GM04503 (cell line): ENCODE measurements around the gene DOCK10.
"Not testable (repeated sequence)": the region's sequence is repeated elsewhere in the genome, so short reads cannot be mapped to it uniquely, and the experiment has no call there.

Source experiments
- DNase-seq: peaks from one replicate; pipeline ENCODE4 v3.0.0-alpha.2; 2012; ENCODE audit warnings: low read depth

Gene DOCK10

DNA sequence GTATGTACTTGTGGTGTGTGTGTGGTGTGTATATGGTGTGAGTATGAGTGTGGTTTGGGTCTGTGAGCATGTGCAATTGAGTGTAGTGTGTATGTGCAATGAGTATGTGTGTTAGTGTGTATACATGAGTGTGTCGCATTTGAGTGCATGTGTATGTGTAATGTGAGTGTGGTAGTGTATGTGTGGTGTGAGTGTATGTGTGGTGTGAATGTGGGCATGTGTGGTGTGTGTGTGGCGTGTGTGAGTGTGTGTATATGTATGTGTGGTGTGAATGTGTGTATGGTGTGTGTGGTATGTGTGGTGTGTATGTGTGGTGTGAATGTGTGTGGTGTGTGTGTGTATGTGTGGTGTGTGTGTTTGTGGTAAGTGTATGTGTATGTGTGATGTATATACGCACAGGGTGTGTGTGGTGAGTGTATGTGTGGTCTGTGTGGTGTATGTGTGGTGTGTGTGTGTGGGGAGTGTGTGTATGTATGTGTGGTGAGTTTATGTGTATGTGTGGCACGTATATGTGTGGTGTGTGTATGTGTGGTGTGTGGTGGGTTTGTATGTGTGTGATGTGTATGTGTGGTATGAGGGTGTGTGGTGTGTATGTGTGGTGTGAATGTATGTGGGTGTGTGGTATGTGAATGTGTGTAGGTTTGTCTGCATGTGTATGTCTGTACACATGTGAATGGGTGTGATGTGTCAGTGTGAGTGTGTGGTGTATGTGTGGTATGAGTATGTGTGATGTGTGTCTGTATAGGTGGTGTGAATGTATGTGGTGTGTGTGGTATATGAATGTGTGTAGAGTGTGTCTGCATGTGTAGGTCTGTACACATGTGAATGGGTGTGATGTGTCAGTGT is 123.4 kb downstream of the DOCK10 start:
- no peak for DNase-seq

DNA sequence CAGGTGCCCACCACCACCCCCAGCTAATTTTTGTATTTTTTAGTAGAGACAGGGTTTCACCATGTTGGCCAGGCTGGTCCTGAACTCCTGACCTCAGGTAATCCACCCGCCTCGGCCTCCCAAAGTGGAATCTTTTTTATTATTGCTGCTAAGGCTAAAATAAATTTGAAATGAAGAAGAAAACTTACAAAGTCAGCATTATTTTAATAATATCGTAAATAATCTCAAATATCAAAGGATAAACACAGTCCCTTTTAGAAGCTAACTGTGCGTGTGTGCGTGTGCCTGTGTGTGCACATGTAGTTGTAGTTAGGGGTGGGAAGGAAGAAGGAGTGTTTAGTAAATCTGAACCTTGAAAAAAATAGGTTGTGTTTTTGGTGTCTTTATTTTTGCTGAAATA is 125.0 kb downstream of the DOCK10 start:
- not testable (repeated sequence) for DNase-seq

DNA sequence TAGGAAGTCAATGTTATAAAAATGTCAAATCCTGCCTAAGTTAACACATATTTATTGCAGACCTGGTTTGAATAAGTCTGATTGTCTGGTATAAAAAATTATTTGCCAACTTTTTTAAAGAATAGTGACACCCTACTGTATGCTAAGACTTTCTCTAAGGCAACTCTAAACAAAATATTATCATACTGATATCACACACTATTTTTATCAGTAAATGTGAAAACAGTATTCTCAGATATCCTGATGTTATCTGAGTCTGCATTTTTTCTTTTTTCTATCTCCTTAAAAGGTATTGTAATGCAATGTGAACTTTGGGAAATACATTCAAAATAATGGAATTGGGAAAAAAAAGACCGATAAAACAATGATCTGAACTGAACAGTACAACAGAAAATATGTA is 127.1 kb downstream of the DOCK10 start:
- DNase-seq, result no peak

DNA sequence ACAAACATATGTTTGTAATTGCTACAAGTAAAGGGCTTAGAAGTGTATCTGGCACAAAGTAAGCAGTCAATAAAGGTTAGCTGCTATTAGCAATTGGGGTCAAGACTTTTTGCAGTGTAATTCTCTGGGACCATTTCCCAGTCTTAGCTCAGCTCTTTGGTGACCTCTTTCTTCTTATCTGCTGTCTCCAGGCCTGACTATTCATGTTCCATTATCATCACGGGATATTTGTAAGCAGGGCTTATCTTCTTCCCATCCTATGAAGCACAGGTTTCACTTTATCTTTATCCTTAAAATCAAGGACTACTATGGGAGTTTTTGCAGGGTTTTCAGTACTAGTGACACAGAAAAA is 131.7 kb downstream of the DOCK10 start:
- DNase-seq, result no peak

DNA sequence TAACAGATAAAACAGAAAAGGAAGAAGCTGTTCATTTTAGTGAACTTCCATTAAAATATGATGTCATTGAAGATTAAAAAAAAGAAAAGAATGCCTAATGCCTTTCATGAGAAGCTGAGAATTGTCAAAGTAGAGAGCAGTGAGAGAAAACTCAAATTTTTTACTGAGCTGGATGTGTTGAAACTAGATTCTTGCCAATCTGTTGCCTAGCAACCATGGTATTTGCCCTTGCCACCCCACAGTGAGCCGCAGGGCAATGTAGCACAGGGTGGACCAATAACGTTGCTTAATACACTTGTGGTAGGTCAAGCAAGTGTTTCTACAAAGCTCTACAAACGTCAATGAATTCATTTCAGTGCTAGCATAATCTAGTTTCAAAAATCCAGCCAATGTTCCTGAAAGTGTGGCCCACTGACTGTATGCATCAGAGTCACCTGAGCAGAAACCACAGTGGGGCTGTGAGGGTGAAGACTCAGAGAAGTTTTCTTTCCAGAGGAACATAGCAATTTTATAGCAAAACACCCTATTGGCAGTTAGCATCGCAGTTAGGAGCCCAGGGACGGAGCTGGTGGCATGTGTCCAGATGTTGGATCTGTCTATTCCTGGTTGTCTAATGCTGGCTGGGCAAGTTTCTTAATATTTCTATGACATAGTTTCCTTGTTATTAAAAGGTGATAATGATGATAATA is 132.2 kb downstream of the DOCK10 start:
- DNase-seq, result peak; percentile 70

DNA sequence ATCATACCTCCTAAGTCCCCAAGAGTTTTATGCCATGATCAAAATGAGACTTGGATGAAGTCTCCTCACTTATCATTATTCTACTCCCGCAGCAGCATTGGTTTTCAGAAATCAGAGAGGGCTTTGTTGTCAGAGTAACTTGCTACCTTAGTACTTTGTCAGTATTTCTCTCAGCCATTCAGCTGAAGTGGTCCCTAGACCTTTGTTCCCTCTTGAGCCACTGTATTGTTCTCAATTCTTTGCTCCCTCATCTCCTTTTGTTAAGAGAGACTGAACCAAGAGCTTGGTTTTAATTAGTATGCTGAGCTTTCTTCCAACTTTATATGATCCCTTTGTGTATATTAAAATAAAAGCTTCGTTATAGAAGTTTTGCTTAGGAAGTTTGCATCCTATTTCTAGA is 133.4 kb downstream of the DOCK10 start:
- DNase-seq, result no peak

DNA sequence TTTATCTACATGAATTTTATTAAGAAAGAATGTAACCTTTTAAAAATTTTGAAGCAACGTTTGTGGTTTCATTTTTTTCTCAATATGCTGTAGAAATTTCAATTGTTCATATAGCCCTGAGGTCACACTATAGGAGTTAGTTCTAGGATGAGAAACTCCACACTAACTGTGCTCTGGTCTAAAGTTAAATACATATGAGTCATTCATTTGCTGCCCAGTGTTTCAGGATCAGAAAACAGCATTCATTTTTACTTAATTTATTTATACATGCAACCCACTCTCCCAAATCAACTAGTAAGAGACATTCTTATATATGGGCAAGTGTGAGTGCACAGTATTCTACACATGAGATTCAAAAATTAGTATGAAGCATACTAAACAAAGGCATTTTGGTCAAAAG is 137.9 kb downstream of the DOCK10 start:
- DNase-seq, result no peak

DNA sequence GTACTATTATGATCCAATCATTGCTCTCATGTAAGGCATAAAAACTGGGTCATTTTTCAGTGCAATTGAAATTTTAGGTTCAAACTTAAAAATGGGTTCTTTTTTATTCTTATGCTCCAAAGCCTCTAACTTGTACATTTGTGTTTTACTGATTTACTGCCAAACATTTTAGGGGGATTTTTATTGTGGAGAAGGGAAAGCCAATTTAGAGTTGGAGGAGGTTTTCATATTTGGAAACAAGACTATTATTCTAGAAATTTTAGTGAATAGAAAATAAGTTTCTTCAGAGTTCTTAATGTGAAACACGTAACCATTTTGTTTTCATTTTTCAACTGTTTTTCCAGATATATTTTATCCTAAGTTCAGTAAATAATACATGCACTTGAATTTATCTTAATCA is 138.6 kb downstream of the DOCK10 start:
- DNase-seq, result no peak

DNA sequence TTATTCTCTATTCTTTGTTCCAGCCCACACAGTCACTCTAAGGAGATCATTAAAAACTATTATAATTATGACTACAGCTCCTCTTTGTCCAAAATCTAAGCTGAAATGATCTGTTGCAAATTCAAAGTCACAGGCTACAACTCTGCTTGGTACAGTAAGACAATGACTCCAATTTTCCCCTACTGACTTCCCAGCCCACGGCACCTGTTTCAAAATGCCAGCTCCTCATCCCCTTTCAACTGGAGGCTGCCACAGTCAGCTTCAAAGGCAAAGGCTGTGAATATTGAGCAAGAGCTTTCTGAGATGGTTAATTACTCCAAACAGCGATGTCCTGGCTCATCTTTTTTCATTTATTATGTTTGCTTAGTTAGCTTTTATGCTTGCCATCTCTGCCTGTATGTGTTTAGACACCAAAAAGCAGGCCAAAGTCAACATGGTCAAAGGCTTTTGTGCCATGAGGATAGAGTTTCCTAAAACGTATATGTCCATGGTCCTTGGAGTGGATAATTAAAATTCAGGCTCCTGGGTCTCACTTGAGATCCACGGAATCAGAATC is 141.1 kb downstream of the DOCK10 start:
- no peak for DNase-seq

DNA sequence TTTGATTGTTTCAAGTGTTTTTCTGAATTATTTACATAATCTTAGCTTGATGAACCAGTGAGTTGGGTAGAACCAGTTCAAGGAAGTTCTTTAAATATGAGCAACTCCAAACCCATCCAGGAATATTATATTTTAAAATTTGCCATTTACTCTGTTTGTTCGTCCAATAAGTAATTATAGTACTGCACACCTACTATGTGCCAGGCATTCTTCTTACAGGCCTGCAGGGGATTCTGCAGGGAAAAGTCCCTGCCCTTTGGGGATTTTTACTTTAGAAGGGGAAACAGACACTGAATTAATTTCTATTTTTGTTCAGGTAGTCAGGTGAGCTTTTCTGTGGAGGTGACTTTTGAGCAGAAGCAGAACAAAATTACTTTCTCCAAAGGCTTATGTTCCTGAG is 146.9 kb downstream of the DOCK10 start:
- DNase-seq, result no peak

DNA sequence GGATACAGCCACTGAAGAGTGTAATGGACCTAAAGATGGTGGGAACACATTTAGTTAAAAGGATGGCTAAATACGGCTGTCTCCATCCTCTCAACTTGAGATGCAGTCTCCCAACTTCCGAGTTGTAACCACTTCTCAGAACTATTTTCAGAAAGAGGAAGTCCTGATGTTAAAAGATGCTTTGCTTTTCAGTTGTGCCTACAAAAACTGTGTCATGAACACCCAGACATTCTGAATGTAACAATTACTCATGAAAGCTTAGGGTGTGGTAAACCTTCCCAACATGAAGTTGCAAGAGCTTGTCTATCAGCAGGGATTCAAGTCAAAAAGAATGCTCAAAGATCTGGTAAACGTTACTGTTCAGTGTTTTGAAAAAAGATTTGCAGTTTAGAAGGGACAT is 147.9 kb downstream of the DOCK10 start:
- no peak for DNase-seq

DNA sequence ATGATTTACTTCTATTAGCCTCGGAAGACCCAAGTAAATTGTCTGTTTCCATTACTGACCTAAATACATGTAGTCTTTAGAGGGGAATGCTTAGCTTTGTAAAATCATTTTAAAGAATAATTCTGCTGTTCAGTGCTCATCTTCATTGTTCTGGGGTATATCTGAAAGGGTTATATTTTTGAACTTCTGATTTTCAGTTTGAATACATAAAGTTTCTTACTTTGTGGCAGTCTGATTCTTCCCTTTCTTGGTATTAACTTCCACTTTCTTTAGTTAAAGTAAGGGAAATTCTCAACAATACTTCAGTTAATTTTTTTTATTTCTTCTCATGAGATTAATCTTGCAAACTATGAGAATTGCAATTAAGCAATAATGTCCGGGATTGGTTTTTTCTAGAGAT is 148.4 kb downstream of the DOCK10 start:
- DNase-seq, result no peak

DNA sequence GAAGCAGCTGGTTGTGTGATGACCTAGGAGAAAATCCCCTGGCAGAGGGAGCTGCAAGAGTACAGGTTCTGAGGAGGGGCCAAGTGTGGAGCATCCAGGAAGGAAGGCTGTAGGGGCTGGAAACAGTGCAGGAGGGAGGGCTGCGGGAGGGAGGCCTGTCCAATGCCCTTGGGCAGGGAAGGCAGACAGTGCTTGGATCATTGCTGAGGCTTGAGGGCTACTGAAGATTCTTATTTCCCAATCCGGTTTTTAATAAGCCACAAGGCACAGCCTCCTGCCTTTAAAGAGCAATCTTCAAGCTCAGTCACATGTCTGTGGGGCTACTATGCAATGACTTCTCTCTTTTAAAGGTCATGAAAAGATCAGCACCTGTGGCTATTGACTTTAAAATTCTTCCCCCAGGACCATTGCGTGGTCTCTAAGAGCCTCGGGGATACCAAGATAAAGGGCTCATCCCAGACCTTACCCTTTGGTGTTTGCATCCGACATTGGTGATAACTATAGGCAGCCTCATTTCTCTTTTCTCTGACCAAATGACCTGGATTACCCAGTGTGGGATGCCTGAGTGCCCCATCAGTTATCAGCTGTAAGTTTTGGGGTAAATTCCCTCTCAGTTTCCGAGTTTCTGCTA is 149.6 kb downstream of the DOCK10 start:
- DNase-seq, result no peak

DNA sequence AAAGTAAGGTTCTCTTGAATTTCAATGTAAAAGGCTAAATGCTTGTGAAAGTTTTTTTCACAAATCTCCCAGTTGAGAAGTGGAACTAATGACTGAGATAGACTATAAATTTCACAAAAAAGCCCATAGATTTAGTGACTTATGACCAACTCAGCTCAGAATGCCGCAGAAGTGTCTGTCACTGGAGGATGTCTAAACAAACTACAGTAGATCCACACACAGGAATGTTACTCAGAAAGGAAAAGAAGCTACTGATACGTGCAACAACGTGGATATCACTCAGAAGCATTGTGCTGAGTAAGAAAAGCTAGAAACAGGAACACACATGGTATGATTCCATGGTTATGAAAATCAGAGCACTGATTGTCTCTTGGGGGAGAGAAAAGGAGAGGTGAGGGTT is 151.9 kb downstream of the DOCK10 start:
- no peak for DNase-seq

DNA sequence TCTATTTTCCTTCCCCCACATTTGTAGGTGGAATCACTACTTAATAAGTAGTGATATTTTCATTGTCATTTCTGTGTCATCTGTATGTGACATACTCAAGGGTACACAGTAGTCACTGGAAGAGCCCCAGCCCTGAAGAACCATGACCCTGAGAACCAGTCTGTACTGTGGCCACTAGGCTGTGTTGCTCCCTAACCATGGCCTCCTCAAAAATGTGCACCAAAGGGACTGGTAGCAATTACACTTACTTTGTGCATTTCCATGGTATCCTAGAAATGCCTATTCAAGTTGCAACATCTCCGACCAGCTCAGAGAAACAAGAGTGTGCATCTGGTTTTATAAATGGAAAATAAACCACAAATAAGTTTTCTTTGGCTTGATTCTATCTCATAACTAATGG is 155.1 kb downstream of the DOCK10 start:
- DNase-seq, result peak; percentile 91

DNA sequence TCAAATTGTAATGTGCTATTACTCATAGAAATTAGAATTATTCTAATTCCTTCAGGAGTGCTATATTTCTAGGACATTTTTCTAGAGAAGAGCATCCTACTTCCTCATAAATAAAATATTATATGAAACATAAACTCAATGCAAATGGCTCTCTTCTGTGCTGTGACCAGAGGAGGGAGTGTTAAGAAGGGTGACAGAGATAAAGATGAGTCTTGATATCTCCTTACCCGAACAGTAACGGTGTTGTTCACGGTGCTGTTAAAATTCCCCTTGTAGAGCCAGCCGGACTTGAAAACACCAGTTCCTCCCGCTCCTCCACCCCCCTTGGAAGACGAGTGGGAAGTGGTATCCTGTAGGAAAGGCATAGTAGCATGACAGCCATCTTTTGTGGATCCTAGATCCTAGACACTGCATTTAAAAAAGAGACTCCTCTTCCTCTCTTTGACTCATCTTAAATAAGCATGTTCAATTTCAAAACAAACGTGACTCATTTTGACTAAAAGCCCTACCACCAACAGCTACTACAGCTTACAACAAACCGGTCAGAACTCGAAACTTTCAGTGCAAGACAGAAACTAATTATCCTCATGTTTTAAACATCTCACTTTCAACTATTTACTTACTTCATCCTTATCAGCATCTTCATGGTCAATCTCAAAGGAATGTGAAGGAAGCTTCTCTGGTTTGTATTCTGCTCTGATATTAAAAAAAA is 156.3 kb downstream of the DOCK10 start:
- DNase-seq, result peak; percentile 70

DNA sequence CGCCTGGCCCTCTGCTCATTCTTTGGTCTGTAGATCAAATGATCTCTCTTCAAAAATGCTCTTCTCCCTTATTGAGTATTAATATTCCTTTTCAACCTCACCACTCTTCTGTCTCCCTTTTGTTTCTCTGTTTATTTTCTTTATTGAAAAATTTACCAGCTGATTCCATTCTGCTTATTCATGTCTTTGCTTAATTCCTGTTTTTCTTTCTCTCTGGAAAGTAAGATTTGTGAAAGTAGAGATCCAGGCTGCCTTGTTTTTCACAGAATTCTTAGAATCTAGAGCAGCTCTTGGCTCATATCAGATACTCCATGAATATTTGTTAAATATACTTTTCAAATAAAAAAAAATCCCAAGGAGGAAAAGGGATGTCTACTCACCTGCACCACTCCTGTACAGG is 157.0 kb downstream of the DOCK10 start:
- no peak for DNase-seq

DNA sequence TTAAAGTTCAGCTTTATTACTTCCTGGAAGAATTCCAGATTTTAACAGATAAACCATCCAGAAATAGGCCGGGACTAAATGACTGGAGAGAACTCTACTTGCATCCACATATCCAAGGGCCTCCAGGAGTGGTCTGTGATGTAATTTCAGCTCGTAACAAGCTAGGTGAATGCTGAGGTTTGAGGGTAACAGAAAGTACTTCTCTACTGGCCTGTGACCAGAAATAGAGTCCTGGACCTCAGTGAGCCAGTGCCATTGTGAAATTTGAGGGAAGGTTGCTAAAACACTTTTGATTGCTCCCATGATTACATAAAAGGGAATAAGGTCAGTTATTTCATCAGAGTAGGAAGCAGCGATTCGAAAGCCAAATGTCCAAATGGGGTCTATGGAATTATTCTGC is 158.1 kb downstream of the DOCK10 start:
- DNase-seq, result peak; percentile 59

DNA sequence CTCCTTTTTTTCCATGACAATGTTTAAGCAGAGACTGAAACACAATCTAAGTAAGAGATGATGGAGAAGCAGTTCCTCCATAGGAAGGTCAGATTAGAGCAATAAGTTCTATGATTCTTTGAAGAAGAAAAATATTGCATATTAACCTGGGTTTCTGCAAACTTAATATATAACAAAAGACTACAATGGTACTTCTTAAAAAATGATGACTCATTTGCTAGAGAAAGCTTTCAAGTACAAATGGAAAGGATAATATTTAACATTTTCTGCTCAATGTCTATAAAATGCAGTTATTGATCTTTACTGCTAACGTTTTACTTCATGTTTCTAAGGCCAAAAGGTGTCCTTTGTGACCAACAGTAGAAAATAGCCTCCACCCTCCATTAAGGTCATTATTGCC is 158.6 kb downstream of the DOCK10 start:
- DNase-seq, result no peak

DNA sequence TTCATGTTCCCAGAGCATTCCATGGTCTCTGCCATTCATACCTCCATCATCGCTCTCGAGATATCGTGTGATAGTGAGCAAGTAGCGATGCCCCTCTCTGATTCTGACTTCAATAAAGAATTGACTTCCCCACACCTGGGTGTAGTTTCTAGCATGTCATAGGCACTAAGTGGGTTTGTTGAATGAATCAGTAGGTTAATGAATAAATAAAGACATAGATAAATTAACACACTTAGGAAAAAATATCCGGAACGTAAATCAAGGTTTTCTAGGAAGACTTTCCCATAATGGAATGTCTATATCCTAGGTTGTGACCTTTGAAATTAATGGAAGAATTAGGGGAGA is 159.1 kb downstream of the DOCK10 start:
- no peak for DNase-seq

DNA sequence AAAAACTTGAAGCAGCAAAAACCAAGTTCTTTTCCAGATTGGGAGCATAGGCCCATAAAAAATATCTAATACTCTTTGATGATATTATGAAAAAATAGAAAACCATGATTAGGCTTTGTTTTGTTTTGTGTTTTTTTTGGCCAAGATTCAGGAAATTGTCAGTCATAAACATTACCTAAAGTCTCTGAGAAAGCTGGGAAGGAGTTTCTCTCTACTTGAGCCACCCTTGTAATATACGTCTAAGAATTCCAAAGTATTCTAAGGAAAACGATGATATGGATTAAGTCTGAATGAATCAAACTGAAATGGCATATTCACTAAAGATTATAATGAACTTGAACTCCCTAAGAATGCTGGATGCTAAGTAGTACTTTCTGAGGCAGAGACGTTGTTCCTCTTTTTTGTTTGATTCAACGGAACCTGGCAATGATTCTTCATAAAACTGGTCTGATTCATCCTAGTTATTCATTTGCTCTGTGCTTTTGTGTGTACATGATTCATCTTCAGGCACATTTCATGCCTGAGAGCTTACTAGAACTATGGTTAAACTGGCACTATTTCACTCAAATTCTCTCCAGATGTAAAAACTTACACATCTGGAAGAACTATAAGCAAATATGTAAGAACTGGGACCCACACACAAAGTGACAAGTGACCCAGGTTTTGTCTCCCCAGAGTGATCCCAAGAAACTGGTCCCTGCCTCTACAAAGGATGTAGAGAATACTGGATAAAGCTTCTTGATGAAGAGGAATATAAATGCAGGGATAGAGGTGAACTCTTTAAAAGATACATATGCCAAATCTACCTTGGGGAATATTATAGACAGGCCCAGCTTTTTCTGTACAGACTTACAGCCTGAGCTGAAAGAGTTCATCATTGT is 159.7 kb downstream of the DOCK10 start:
- peak; percentile 92 for DNase-seq
